Measurements from ENCODE around the gene HYCC2. TPM values are rescaled to one million over a fixed set of nuclear protein-coding genes. Genes with fewer than 3 reads are reported as not detected.

The HYCC2 gene
- total RNA-seq, 1 experiment from 2014 or later, result 21.8 TPM

DNA sequence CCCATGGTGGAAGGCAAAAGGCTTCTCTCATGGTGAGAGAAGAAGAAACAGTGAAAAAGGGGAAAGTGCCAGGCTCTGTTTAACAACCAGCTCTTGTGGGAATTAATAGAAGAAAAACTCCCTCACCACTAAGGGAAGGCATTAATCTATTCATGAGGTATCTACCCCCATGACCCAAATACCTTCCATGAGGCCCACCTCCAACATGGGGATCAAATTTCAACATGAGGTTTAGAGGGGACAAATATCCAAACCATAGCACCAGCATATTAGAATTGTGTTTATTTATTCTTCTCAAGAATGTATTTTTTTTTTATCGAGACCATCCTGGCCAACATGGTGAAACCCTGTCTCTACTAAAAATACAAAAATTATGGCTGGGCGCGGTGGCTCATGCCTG is 39.6 kb upstream of the HYCC2 start:
- Histone ChIP-seq H3K9me3 (no peaks in the 10 kb centered on the region), H3K36me3 (ENCODE audit: control insufficient read depth, insufficient read depth, low read length) (no peaks in the 10 kb centered on the region), H3K4me3 (ENCODE audit: low read depth, low read length) (no peak overlapping the region), H3K27me3 (replicated peaks; ENCODE audit: control insufficient read depth, insufficient read depth, low read length) (no peaks in the 10 kb centered on the region), H3K4me1 (peaks cover 11% of the 10 kb centered on the region; the same call in 1 of the 2 replicates)
- Mint-ChIP-seq H3K27ac (ENCODE audit: unreplicated experiment) (no peak overlapping the region), H3K27me3 (ENCODE audit: insufficient read depth, unreplicated experiment) (no peaks in the 10 kb centered on the region), H3K36me3 (ENCODE audit: insufficient read depth, unreplicated experiment) (peaks cover 3% of the 10 kb centered on the region), H3K4me1 (ENCODE audit: low read depth, unreplicated experiment) (peaks cover 8% of the 10 kb centered on the region), H3K9me3 (ENCODE audit: unreplicated experiment) (peaks cover 5% of the 10 kb centered on the region), H3K4me3 (ENCODE audit: unreplicated experiment) (no peak overlapping the region)
- no peak for TF ChIP-seq CTCF (IDR thresholded peaks at IDR 0.05; ENCODE audit: insufficient read depth in 1 of 2, low read depth in 1 of 2, low read length in 1 of 2, severe bottlenecking in 1 of 2, unreplicated experiment in 1 of 2)
- CTCF ChIA-PET, result no interaction called here
- no TSS peak for BruUV-seq (replicated peaks)
- intact Hi-C loops (cut with micrococcal nuclease; ENCODE audit: unreplicated experiment), result no loop called here
- POLR2A ChIA-PET, result no interaction called here
- DNase-seq, result no peak

DNA sequence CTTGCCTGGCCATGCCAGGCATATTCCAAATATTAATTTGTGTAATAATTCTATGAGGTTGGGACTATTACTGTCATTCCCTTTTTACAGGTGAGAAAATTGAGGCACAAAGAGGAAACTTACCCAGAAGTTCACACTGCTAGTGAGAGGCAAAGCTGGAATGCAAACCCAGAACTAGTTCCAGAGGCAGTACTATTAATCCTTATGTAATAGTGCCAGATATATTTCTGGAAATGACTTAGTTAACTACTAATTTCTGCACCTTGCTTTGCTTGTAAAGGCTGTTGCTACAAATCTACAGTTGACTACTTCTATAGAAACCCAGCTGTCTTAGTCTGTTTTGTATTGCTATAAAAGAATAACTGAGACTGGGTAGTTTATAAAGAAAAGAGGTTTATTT is 39.1 kb upstream of the HYCC2 start:
- ChIA-PET CTCF (no interaction called here), POLR2A (no interaction called here)
- Histone ChIP-seq H3K27me3 (replicated peaks; ENCODE audit: control insufficient read depth, insufficient read depth, low read length) (no peaks in the 10 kb centered on the region), H3K4me3 (ENCODE audit: low read depth, low read length) (no peak overlapping the region), H3K36me3 (ENCODE audit: control insufficient read depth, insufficient read depth, low read length) (no peaks in the 10 kb centered on the region), H3K9me3 (no peaks in the 10 kb centered on the region), H3K4me1 (peaks cover 11% of the 10 kb centered on the region; the same call in 1 of the 2 replicates)
- no peak for DNase-seq
- peaks cover 5% of the 10 kb centered on the region for H3K9me3 Mint-ChIP-seq (ENCODE audit: unreplicated experiment)
- H3K4me3 Mint-ChIP-seq (ENCODE audit: unreplicated experiment), result no peak overlapping the region
- H3K4me1 Mint-ChIP-seq (ENCODE audit: low read depth, unreplicated experiment), result peaks cover 8% of the 10 kb centered on the region
- intact Hi-C loops (cut with micrococcal nuclease; ENCODE audit: unreplicated experiment), result no loop called here
- no peaks in the 10 kb centered on the region for H3K27me3 Mint-ChIP-seq (ENCODE audit: insufficient read depth, unreplicated experiment)
- H3K27ac Mint-ChIP-seq (ENCODE audit: unreplicated experiment), result no peak overlapping the region
- no peaks in the 10 kb centered on the region for H3K36me3 Mint-ChIP-seq (ENCODE audit: insufficient read depth, unreplicated experiment)
- no TSS peak for BruUV-seq (replicated peaks)
- no peak for TF ChIP-seq CTCF (IDR thresholded peaks at IDR 0.05; ENCODE audit: insufficient read depth in 1 of 2, low read depth in 1 of 2, low read length in 1 of 2, severe bottlenecking in 1 of 2, unreplicated experiment in 1 of 2)

- Mint-ChIP-seq H3K9me3 (ENCODE audit: unreplicated experiment) (peaks cover 5% of the 10 kb centered on the region), H3K27ac (ENCODE audit: unreplicated experiment) (no peak overlapping the region), H3K36me3 (ENCODE audit: insufficient read depth, unreplicated experiment) (no peaks in the 10 kb centered on the region), H3K27me3 (ENCODE audit: insufficient read depth, unreplicated experiment) (no peaks in the 10 kb centered on the region), H3K4me1 (ENCODE audit: low read depth, unreplicated experiment) (no peaks in the 10 kb centered on the region), H3K4me3 (ENCODE audit: unreplicated experiment) (no peak overlapping the region)
- H3K36me3 ChIP-seq (ENCODE audit: control insufficient read depth, insufficient read depth, low read length), result no peaks in the 10 kb centered on the region
- H3K4me1 ChIP-seq, result no peaks in the 10 kb centered on the region
- no peaks in the 10 kb centered on the region for H3K27me3 ChIP-seq (replicated peaks; ENCODE audit: control insufficient read depth, insufficient read depth, low read length)
- H3K4me3 ChIP-seq (ENCODE audit: low read depth, low read length), result no peak overlapping the region
- DNase-seq, result no peak
- no TSS peak for BruUV-seq (replicated peaks)
- no peaks in the 10 kb centered on the region for H3K9me3 ChIP-seq
- TF ChIP-seq CTCF (IDR thresholded peaks at IDR 0.05; ENCODE audit: insufficient read depth in 1 of 2, low read depth in 1 of 2, low read length in 1 of 2, severe bottlenecking in 1 of 2, unreplicated experiment in 1 of 2), result no peak
- ChIA-PET POLR2A (no interaction called here), CTCF (no interaction called here)
- intact Hi-C loops (cut with micrococcal nuclease; ENCODE audit: unreplicated experiment), result no loop called here
Measured at GRCh38 chr2:201109186-201109585, 37.7 kb upstream of the HYCC2 start.

All from Caco-2 (cell line).